ENCODE results near the gene MTAP. TPM values are rescaled to one million over a fixed set of nuclear protein-coding genes. Genes with fewer than 3 reads are reported as not detected.

The MTAP gene
- total and polyA plus RNA-seq, 7 donors: 4.3 to 16.6 (median 14.8) TPM

DNA sequence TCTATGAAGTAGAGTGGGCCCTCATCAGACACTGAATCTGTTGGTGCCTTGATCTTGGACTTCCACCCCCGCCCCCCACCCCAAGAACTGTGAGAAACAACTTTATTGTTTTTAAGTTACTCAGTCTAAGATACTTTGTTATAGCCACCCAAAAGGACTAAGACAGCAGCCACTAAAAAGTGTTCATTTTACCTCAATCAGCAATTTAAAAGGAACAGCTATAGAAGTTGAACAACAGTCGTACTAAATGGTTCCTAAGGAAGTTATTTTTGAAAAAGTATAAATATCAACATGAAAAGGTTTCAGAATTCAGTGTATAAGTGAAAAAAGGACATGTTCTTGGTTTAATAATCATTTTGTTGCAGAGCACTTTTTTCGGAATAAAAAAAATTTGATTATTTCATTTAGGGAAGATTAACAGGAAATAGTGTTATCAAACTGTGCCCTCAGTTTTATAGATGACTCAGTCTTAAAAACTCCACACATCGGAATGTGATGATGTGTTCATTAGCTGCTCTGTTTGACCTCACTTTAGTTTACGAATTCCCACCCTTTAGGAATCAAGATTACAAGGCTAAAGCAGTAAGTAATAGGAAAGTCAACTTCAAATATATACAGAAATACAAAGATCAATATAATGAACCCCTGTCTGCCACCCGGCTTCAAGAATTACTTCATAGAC, 71.2 kb downstream of the MTAP start:
- Histone ChIP-seq H3K9me3 (no peaks in the 10 kb centered on the region), H3K4me1 (no peaks in the 10 kb centered on the region), H3K36me3 (ENCODE audit: insufficient read depth in 1 of 2, low read depth in 1 of 2) (no peaks in the 10 kb centered on the region), H3K4me3 (no peak overlapping the region), H3K27me3 (ENCODE audit: insufficient read depth in 3 of 3, low read length in 2 of 3) (no peaks in the 10 kb centered on the region), H3K27ac (no peak overlapping the region)
- DNase-seq: no peak
- WGBS, 3 donors: 90 to 94% (median 92%) methylated on average over 6 of the region's 6 CpGs
- no peak for ATAC-seq
- TF ChIP-seq, protein P1, sequence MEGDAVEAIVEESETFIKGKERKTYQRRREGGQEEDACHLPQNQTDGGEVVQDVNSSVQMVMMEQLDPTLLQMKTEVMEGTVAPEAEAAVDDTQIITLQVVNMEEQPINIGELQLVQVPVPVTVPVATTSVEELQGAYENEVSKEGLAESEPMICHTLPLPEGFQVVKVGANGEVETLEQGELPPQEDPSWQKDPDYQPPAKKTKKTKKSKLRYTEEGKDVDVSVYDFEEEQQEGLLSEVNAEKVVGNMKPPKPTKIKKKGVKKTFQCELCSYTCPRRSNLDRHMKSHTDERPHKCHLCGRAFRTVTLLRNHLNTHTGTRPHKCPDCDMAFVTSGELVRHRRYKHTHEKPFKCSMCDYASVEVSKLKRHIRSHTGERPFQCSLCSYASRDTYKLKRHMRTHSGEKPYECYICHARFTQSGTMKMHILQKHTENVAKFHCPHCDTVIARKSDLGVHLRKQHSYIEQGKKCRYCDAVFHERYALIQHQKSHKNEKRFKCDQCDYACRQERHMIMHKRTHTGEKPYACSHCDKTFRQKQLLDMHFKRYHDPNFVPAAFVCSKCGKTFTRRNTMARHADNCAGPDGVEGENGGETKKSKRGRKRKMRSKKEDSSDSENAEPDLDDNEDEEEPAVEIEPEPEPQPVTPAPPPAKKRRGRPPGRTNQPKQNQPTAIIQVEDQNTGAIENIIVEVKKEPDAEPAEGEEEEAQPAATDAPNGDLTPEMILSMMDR (IDR thresholded peaks at IDR 0.05): no peak
- intact Hi-C loops (cut with DNase I): no loop called here

DNA sequence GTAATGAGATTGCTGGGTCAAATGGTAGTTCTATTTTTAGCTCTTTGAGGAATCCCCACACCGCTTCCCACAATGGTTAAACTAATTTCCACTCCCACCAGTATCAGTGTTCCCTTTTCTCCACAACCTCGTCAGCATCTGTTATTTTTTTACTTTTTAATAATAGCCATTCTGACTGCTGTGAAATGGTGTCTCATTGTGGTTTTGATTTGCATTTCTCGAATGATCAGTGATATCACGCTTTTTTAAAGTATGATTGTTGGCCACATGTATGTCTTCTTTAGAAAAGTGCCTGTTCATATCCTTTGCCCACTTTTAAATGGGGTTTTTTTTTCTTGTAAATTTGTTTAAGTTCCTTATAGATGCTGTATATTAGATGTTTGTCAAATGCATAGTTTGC, 73.5 kb downstream of the MTAP start:
- Histone ChIP-seq H3K27ac (no peak overlapping the region), H3K36me3 (ENCODE audit: insufficient read depth in 1 of 2, low read depth in 1 of 2) (no peaks in the 10 kb centered on the region), H3K4me1 (no peaks in the 10 kb centered on the region), H3K4me3 (no peak overlapping the region), H3K27me3 (ENCODE audit: insufficient read depth in 3 of 3, low read length in 2 of 3) (no peaks in the 10 kb centered on the region), H3K9me3 (peaks cover 2% of the 10 kb centered on the region)
- no peak for DNase-seq
- TF ChIP-seq, protein P1 (IDR thresholded peaks at IDR 0.05): no peak
- ATAC-seq: no peak
- intact Hi-C loops (cut with DNase I): no loop called here
- 97 to 99% (median 98%) methylated on average over 4 of the region's 4 CpGs for WGBS, 3 donors

DNA sequence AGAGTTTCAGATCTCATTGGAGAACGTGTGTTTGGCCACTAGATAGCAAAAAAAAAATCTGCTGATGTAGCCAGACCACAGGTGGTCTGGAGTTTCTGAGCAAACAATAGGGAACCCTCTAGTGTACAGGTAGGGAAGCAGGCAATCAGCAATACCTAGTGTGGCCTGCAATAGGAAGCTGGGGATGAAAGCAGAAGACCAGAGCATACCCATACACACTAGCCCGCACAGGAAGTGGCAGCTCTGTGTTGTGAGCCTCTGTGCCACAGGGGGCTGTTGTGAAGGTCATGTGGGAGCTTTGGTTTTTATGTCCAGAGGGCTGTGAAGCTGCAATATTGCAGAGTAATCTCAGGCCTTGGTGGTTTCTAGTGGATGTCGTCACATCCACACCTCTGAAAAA, 81.2 kb downstream of the MTAP start:
- TF ChIP-seq, protein P1 (IDR thresholded peaks at IDR 0.05): no peak
- intact Hi-C loops (cut with DNase I): no loop called here
- Histone ChIP-seq H3K4me1 (no peaks in the 10 kb centered on the region), H3K27ac (no peak overlapping the region), H3K9me3 (peaks cover 16% of the 10 kb centered on the region), H3K4me3 (no peak overlapping the region), H3K36me3 (ENCODE audit: insufficient read depth in 1 of 2, low read depth in 1 of 2) (no peaks in the 10 kb centered on the region), H3K27me3 (ENCODE audit: insufficient read depth in 3 of 3, low read length in 2 of 3) (no peaks in the 10 kb centered on the region)
- no peak for DNase-seq
- WGBS, 3 donors: 80 to 85% (median 83%) methylated on average over 3 of the region's 3 CpGs
- ATAC-seq: no peak

DNA sequence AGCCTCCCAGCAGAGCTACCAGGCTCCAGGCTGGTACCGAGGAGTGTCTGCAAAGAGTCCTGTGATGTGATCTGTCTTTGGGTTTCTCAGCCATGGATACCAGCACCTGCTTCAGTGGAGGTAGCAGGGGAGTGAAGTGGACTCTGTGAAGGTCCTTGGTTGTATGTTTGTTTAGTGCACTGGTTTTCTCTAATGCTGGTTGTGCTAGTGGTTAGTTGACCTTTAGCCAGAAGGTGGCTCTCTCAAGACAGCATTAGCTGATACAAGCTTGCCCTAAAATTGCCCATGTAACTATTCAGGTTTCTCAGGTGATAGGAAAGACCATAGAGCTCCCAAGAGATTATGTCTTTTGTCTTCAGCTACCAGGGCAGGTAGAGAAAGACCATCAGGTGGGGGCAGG, 87.2 kb downstream of the MTAP start:
- Histone ChIP-seq H3K27me3 (ENCODE audit: insufficient read depth in 3 of 3, low read length in 2 of 3) (no peaks in the 10 kb centered on the region), H3K4me1 (no peaks in the 10 kb centered on the region), H3K36me3 (ENCODE audit: insufficient read depth in 1 of 2, low read depth in 1 of 2) (peaks cover 0 to 2% of the 10 kb centered on the region in 2 donors), H3K4me3 (no peak overlapping the region), H3K9me3 (peaks cover 9% of the 10 kb centered on the region), H3K27ac (no peak overlapping the region)
- ATAC-seq (no peak), DNase-seq (no peak)
- intact Hi-C loops (cut with DNase I): no loop called here
- whole genome bisulfite sequencing, 3 donors: 98 to 100% (median 100%) methylated on average over 1 of the region's 1 CpG
- TF ChIP-seq, protein P1 (IDR thresholded peaks at IDR 0.05): no peak

DNA sequence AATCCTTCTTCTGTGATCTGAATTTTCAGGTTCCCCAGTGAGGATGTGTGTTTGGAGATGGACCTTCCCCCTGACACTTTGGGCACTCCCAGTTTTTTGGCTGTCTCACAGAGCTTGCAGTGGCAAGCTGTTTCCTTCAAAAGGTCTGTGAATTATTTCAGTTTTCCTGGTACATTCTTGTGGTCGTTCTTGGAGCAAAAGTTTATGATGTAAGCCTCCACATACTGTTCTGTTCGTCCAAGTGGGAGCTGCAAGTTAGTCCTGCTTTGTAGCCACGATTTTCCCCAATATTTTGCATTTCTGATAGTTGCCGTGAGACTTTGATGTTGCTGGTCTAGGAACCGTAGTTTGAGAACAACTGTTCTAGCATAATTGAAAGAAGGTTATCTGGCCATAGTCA, 88.3 kb downstream of the MTAP start:
- no peak overlapping the region for H3K4me3 ChIP-seq
- no peak overlapping the region for H3K27ac ChIP-seq
- DNase-seq (no peak), ATAC-seq (no peak)
- peaks cover 0 to 2% of the 10 kb centered on the region in 2 donors for H3K36me3 ChIP-seq (ENCODE audit: insufficient read depth in 1 of 2, low read depth in 1 of 2)
- TF ChIP-seq, protein P1 (IDR thresholded peaks at IDR 0.05): no peak
- intact Hi-C loops (cut with DNase I): no loop called here
- H3K27me3 ChIP-seq (ENCODE audit: insufficient read depth in 3 of 3, low read length in 2 of 3): no peaks in the 10 kb centered on the region
- 96 to 99% (median 99%) methylated on average over 5 of the region's 5 CpGs for WGBS, 3 donors
- peaks cover 5% of the 10 kb centered on the region for H3K9me3 ChIP-seq
- no peaks in the 10 kb centered on the region for H3K4me1 ChIP-seq
